Hepatocyte (in vitro differentiated cells): Measurements from ENCODE around the gene FAXC.

ENCODE experiments used
- CTCF ChIP-seq: fragments of 200-600 bp; sonication (generic); IDR thresholded peaks from 2 replicates; pipeline ENCODE4 v1.5.1; 2016; ENCODE audit warnings: antibody characterized with exemption, mild to moderate bottlenecking; ENCODE audit not compliant: poor library complexity
- EZH2 ChIP-seq: fragments of 200-600 bp; sonication (generic); IDR thresholded peaks from 2 replicates; pipeline ENCODE4 v1.6.1; 2016; ENCODE audit warnings: antibody characterized with exemption, mild to moderate bottlenecking, borderline replicate concordance
- EZH2phosphoT487 ChIP-seq: fragments of 200-600 bp; sonication (generic); IDR thresholded peaks from one replicate; pipeline ENCODE4 v1.6.1; 2018; ENCODE audit warnings: antibody characterized with exemption, mild to moderate bottlenecking, low read depth, moderate library complexity; ENCODE audit not compliant: unreplicated experiment, severe bottlenecking

DNA sequence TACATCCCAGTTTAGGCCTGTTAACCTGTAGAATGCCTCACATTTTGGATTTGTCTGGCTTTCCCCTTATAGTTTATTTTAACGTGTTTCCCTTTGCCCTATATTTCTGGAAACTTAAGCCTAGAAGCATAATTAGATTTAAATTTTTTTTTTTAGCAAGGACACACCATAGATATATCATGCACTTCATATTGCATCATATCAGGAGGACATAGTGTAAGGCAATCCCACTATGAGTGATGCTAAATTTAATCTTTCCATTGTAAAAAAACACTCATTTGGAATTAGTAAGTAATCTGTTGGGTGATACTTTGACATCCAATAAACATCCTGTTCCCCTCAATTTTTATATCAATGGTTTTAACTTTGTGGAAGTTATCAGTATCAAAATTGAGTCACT is 10.3 kb upstream of the FAXC start:
- TF ChIP-seq CTCF = no peak
- no peak for TF ChIP-seq EZH2phosphoT487
- TF ChIP-seq EZH2 = no peak
